ENCODE data around the gene PDCD1LG2.
"Not testable (repeated sequence)": the region's sequence is repeated elsewhere in the genome, so short reads cannot be mapped to it uniquely, and the experiment has no call there.

PDCD1LG2 gene

GRCh38 chr9:5566054-5566618 lies 55.8 kb downstream of the PDCD1LG2 start:
- DNase-seq = no peak

GRCh38 chr9:5568868-5569267 lies 58.5 kb downstream of the PDCD1LG2 start:
- no peak for DNase-seq

DNA sequence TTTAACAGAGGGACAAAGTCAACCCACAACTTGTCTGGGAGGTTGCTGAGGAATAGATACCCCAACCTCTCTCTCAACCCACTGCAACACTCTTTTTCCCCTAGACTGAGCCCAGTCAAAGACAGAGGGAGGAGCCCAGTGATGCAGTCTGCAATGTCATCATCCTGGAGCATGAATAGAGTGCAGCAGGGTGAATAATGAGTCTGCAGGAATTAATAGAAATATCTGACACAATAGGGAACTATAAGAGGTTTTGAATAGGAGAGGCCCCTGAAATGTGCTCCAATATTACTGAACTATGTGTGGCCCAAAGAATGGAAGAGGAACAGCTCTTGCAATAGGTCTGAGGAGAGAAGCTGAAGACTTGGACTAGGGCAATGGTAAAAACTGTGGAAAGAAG lies 59.1 kb downstream of the PDCD1LG2 start:
- DNase-seq = no peak

DNA sequence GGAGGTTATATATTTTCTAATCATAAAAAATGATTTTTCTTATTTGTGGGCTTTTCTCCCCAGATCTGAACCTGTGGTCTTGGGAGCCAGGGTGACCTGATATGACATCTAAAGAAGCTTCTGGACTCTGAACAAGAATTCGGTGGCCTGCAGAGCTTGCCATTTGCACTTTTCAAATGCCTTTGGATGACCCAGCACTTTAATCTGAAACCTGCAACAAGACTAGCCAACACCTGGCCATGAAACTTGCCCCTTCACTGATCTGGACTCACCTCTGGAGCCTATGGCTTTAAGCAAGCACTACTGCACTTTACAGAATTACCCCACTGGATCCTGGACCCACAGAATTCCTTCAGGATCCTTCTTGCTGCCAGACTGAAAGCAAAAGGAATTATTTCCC lies 59.6 kb downstream of the PDCD1LG2 start:
- no peak for DNase-seq

DNA sequence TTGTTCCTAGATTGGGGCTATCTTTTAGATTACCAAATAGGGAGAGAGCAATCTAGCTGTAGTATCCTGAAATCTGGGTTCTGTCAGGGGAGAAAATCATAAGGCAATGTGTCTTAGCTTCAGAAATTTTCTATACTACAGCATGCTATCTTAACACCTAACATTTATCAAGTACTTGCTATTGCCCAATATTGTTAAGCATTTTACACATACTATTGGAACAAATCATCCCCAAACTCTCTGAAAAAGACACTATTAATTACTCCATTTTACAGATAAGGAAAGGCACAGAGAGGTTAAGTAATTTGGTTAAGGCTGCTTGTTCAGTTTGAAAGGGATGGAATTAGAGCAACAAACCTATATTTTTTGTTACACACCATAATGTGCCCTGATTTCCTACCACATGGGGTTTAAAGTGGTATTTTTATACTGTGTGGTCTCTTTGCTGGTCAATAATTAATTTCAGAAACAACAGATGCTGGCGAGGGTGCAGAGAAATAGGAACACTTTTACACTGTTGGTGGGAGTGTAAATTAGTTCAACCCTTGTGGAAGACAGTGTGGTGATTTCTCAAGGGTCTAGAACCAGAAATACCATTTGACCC lies 61.4 kb downstream of the PDCD1LG2 start:
- no peak for DNase-seq

- no peak for DNase-seq
These were observed 63.8 kb downstream of the PDCD1LG2 start for GRCh38 chr9:5574097-5574496.

DNA sequence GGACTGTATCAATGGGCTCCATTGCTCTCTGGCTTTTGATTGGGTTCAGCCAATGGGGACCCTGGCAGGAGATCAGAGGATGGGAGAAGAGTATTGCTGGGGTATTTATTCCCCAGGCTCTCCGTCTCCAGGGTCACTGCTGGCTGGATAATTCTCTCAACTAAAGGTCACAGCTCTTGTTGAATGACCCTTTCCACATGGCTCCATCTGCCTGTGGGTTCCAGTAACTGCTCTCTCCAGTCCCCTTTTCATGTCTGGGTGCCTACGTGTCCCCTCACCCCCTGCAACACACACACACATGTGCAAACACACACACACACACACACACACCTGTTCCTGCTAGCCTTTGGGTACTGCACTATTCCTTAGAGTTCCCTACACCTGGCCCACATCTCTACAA lies 64.7 kb downstream of the PDCD1LG2 start:
- no peak for DNase-seq

- no peak for DNase-seq
These were observed 66.9 kb downstream of the PDCD1LG2 start for GRCh38 chr9:5577225-5577624.

DNA sequence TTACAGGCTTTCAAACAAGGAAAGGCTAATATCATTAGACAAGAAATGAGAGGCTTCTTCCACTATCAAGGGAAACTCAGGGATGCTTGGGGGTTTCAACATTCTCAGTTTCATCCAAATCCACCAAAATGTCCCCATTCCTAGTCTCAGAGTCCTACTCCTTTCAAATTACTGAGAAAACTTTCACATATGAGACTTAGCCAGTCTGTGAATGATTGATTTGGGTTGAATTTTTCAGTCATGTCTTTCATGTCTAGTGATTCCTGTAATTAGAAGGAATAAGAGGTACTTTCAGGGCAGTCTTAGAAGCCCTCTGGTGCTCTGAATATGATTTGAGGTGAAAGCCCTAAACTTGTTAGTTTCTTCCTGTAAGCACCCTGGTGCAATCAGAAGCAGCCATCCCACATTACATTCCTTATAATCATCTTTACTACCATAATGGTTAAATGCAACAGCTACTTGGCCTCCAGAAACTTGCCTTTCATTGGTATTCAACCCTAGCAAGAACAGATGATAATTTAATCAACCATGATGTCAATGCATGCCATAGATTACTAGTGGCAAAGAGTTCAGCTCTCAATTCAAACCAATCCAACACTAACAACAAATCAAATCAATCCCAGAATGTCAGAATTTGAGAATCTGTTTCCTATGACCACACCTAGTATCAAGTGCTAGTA lies 67.8 kb downstream of the PDCD1LG2 start:
- DNase-seq = no peak

- DNase-seq = no peak
These were observed 68.4 kb downstream of the PDCD1LG2 start for GRCh38 chr9:5578698-5579085.

DNA sequence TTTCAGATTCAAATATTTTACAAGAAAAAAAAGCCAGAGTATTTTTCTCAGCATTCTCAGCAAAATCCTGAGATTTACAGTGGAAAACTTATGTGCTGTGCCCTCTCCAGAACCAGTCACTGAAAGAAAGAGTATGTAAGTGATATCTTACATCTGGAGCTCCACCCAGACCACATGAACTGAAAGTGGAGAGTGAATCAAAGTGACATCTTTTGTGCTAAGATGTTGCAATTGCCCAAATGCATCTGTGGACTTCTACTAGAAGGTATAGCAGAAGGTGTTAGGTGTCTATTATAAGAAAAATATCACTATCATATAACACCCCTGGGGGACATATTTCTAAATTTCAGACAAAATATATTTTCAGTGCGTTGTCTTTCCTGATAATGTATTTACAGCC lies 69.5 kb downstream of the PDCD1LG2 start:
- peak in 1 of 5 donors; percentile 30 for DNase-seq

DNA sequence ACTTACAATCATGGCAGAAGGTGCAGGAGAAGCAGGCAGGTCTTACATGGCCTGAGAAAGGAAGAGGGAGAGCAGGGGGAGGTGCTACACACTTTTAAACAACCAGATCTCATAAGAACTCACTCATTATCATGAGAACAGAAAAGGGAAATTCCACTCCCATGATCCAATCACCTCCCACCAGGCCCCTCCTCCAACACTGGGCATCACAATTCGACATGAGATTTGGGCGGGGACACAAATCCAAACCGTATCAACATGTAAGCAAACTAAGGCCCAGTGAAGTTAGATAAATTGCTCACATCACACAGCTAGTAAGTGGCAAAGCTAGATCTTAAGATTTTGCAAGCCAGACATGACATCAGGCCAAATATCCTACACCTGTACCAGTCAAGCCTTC lies 70.3 kb downstream of the PDCD1LG2 start:
- no peak for DNase-seq

DNA sequence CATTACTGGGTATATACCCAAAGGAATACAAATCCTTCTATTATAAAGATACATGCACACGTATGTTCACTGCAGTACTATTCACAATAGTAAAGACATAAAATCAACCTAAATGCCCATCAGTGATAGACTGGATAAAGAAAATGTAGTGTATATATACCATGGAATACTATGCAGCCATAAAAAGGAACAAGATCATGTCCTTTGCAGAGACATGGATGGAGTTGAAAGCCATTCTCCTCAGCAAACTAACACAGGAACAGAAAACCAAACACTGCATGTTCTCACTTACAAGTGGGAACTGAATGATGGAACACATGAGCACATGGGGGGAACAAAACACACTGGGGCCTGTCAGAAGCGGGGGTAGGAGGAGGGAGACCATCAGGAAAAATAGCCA lies 71.4 kb downstream of the PDCD1LG2 start:
- DNase-seq = not testable (repeated sequence)

- peak in 2 of 5 donors; percentile 6 to 78 for DNase-seq
These were observed 72.5 kb downstream of the PDCD1LG2 start for GRCh38 chr9:5582835-5583195.

DNA sequence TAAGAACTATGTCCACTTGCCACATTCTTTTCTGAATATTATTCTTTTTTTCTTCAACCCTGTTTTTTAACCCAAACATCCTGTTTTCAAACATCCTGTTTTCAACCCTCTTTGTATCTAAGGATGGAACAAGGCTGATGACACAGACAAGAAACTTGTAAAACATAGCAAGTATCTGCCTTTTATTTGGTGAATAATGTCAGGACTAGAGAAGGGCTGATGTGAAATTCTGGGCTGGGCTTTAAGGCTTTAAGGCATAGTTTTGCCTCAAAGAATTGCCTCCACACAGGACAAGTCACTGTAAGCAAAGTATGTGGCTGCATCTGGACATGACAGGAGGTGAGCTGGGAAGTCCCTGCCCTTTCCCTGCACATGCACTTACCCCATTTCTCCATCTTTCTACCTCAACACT lies 76.1 kb downstream of the PDCD1LG2 start:
- DNase-seq = peak in 1 of 5 donors; percentile 81

GRCh38 chr9:5587024-5587423 lies 76.7 kb downstream of the PDCD1LG2 start:
- peak in 1 of 5 donors; percentile 64 for DNase-seq

- no peak for DNase-seq
These were observed 81.9 kb downstream of the PDCD1LG2 start for GRCh38 chr9:5592231-5592630.

DNA sequence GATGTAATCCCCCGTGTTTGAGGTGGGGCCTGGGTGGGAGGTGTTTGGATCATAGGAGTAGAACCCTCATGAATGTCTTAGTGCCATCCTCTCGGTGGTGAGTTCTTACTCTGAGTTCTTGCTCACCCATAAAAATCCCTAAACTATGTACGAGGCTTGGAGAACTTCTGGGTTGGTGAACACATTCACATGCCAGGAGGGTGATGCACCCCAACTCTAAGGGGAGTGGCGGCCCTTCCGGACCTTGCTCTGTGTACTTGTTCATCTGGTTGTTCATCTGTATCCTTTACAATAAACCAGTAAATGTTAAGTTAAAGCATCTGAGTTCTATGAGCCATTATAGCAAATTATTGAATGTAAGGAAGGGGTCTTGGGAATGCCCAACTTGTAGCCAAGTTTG lies 82.6 kb downstream of the PDCD1LG2 start:
- DNase-seq = no peak

DNA sequence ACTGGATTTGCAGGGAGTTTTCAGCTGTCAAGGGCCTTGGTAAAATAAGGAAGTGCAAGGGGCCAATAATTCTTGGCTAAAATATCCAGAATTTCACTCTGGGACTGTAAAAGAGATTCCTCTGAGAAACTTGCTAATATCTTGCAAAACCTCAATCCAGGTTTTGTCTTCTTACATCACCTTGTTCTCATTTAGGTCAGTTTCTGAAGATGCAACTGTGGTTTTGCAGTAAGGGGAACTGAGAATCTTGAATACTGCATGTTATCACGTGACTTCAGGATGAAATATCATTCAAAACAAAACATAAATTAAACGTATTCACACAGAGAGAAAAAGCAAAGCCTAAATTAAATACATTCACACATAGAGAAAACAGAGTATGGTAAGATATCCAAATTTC lies 83.6 kb downstream of the PDCD1LG2 start:
- peak in 1 of 5 donors; percentile 46 for DNase-seq

DNA sequence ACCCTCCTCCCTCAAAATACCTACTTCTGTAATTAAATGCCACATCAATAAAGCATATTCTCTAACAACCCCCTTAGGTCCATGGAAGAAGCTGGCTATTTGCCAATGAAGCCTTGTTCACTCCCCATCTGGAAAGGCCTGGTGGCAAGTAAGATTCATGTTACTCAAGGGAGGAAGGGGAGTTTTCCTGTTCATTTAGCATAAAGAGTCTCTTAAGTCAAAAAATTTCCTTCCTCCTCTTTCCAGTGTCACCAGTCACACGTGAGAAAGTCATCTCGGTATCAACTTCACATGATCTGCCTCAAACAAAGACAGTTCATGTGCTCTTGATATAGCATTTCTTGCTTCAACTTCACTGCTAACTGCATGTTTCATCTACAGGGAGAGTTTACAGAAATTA lies 85.8 kb downstream of the PDCD1LG2 start:
- DNase-seq = no peak

DNA sequence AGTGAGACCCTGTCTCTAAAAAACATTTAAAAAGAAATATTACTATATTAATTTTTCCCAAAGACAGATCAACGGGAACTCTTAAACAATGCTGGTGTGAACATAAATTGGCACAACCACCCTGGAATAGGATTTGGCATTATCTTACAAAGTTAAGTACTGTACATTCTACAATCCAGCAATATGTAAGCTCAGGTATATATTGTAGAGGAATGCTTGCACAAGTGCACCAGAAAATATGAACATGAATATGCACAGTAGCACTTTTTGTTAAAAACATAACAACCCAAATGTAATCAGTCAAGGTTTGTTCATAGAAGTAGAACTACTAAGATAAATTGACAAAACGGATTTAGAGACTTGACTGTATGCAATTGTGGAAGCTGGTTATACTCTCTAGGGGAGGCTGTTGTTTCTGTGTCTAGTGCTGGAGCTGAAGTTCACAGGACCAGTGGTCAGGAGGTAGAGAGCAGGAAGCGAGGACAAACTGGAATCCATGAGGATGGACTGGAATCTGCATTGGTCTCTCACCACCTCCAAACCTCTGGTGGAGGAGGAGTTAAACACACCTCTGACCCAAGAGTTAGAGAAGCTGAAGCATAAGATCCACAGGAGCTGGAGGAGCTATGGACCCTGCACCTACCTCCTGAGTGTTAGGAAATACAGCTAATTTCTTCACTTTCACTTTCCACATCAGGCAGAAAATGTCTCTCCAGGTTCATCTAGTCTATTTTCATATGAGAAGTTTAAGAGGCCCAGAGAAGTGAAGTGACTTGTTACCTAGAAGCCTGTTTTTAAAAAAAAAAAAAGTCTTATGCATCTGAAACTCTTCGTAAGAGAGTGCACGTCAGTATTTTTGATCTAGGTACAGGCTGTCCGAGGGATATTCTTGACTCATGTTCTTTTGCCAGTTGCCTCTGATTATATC lies 98.2 kb downstream of the PDCD1LG2 start:
- no peak for DNase-seq

DNA sequence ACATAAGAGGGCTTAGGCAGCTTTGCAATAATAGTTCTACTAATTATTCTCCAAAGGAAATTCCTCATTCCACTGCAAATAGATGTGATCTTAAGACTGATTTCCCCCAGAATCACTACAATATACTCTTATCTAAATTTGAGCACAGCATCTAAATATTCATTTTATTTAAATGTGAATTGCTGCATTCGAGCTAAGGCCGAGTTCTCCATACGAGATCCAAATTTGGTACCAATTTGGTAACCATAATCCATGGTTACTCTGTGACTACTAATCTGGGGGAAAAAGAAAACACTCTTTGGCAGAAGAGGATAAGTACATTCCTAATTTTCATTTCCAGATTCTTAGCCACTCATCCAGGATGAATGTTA lies 98.9 kb downstream of the PDCD1LG2 start:
- DNase-seq = no peak

DNA sequence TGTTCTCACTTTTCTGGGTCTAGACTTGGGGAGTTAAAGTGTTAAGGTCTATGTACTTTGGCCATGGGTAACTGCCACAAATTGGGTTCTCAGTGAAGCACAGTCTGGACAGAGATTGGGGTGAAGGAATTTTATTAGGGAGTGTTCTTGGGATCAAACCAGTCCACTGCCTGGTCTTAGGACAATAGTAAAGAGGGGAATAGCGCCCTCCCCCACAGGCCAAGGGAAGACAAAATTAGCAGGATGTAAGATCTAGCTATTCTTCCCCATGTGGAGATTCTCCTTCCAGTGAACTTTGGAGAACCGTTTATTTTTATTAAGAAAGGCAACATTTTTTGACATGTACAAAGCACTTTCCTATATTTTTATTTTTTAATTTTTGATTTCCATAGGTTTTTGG lies 100.2 kb downstream of the PDCD1LG2 start:
- DNase-seq = no peak

Data from T-helper 1 cell (primary cell).